ENCODE results near the gene TTC4.

DNA sequence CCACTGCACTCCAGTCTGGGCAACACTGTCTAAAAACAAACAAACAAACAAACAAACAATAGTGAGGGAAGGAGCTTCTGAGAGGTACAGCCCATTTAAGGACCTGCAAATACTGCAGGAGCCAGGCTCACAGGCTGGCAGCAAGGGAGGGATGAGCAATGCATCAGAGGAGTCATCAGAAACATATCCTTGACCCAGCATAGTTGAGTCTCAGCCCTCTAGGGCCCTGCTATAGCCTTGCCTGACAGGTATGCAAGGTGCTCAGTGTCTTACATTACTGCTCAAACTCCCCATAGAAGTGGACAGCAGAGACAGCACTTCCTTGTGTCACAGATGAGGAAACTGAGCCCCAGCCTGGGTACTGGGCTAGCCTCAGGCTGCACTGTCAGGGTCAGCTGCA is 7.3 kb upstream of the TTC4 start:
- TF ChIP-seq, protein P1, sequence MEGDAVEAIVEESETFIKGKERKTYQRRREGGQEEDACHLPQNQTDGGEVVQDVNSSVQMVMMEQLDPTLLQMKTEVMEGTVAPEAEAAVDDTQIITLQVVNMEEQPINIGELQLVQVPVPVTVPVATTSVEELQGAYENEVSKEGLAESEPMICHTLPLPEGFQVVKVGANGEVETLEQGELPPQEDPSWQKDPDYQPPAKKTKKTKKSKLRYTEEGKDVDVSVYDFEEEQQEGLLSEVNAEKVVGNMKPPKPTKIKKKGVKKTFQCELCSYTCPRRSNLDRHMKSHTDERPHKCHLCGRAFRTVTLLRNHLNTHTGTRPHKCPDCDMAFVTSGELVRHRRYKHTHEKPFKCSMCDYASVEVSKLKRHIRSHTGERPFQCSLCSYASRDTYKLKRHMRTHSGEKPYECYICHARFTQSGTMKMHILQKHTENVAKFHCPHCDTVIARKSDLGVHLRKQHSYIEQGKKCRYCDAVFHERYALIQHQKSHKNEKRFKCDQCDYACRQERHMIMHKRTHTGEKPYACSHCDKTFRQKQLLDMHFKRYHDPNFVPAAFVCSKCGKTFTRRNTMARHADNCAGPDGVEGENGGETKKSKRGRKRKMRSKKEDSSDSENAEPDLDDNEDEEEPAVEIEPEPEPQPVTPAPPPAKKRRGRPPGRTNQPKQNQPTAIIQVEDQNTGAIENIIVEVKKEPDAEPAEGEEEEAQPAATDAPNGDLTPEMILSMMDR (IDR thresholded peaks at IDR 0.05): no peak
- TF ChIP-seq POLR2A (IDR thresholded peaks at IDR 0.05): no peak
